GM11168 (cell line): ENCODE measurements around the gene SKIC8.

Experiments used
- in situ Hi-C: fragments of 300-500 bp; cut with MboI; formaldehyde crosslinking; loops from one replicate; pipeline ENCODE4 v1.12.0; 2022; ENCODE audit warnings: low sequenced_read_pairs; ENCODE audit not compliant: unreplicated experiment

SKIC8 gene

GRCh38 chr15:78234515-78235040 lies 64.8 kb downstream of the SKIC8 start, which contains the start of gene ACSBG1:
Gene ACSBG1, minus strand, starts transcription at chr15:78234565. Its CDS starts 64 bp downstream, at chr15:78234501.
- in situ Hi-C loops = loop anchor here (5.0 to 10.0 kb wide), 3 partner anchors 37 to 270 kb away; no protein-coding TSS in a partner anchor

DNA sequence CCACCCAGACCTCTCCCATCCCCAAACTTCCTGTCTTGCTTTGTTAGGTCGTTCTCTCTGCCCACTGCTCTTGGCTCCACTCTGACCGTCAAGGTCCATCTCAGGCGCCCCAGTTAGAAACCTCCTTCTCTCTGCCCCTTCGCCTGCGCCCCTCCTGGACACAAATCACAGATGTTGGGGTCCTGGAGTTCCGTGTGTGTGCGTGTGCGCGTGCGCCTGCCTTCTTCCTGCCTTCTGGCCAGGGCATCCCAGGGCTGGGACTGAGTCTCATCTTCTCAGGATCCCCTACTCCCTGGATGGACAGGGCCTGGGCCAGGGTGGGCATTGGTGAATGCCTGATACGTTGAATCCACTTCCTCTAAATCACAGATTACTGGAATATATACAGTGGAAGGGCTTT lies 65.9 kb downstream of the SKIC8 start:
- in situ Hi-C loops = loop anchor here (5.0 to 10.0 kb wide), 3 partner anchors 36 to 269 kb away; no protein-coding TSS in a partner anchor
